ENCODE results near the gene SLIT1.

DNA sequence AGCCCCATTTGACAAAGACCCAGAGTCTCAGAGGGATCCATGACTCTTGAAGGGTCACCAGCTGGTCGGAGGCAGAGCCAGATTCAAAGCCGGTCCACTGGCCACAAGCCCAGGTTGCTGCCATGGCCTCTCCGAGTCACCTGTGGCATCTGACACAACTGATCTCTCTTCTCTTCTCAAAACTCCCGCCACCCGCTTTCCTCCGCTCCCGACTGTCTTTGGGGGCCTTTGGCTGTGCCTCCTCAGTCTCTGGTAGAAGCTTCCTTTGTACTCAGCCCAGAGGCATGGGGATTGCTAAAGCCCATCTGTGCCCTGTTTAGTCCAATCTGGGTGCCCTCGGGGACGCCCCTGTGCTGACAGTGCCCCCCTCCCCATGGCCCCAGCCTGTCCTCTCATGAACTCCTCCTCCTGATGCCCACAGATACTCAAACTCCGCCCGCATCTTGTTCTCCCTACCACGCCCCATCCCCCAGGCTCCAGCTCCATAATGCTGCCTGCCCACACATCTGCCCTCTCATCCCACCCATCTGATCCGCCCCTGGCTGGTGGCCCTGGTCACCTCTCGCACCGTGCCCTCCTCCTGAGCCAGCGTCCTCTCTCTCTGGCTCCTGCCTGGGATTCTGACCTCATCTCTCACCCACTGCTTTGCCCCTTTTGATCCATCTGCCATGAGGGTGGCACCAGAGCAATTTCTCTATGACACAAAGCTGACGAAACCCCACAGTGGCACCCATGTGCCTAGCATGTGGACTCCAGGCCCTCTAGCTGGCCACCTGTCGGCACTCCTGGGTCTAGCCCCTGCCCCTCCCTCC is 150.6 kb downstream of the SLIT1 start:
- no peak for TF ChIP-seq POLR2AphosphoS5 (IDR thresholded peaks at IDR 0.05)
- TF ChIP-seq EP300 (IDR thresholded peaks at IDR 0.05), result no peak
- TF ChIP-seq, protein P1, sequence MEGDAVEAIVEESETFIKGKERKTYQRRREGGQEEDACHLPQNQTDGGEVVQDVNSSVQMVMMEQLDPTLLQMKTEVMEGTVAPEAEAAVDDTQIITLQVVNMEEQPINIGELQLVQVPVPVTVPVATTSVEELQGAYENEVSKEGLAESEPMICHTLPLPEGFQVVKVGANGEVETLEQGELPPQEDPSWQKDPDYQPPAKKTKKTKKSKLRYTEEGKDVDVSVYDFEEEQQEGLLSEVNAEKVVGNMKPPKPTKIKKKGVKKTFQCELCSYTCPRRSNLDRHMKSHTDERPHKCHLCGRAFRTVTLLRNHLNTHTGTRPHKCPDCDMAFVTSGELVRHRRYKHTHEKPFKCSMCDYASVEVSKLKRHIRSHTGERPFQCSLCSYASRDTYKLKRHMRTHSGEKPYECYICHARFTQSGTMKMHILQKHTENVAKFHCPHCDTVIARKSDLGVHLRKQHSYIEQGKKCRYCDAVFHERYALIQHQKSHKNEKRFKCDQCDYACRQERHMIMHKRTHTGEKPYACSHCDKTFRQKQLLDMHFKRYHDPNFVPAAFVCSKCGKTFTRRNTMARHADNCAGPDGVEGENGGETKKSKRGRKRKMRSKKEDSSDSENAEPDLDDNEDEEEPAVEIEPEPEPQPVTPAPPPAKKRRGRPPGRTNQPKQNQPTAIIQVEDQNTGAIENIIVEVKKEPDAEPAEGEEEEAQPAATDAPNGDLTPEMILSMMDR (IDR thresholded peaks at IDR 0.05), result no peak
